ENCODE results near the gene ELAVL4.

ELAVL4 gene

DNA sequence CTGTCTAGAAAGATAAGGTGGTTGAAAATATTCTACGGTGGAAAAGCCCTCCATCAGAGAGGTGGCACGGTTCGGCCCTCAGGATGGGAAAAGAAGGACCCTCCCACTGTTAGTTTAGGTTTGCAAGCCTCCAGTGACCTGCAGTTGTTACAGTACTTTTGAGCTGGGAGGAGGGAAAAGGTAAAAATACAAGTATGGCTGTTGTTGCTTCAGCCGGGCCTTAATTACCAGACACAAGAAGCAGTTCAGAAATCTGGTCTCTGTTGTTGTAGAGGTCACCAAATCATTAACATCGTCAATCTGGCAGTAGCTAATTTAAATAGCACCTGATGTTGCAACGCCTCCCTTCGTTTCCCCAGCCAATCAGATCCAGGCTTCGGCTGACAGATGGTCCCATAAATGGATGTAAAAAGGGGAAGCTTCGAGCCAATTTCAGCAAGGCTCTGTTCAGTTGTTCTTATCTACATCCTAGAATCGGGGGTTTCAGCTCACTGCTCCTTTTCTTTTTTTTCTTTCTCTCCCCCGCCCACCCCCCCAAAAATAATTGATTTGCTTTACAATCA is at the start of gene ELAVL4:
Gene ELAVL4 (plus strand): TSS at position 424 of the 563 bp plus-strand sequence. CDS start 270 bp downstream, outside the sequence.
- ATAC-seq: no peak
- H3K4me1 Mint-ChIP-seq: peaks cover 22% of the 10 kb centered on the region
- H3K9me3 Mint-ChIP-seq: no peaks in the 10 kb centered on the region
- H3K27ac Mint-ChIP-seq: no peak within 1 kb of the TSS
- H3K4me3 Mint-ChIP-seq: peak within 1 kb of the TSS; percentile 29
- H3K36me3 Mint-ChIP-seq (ENCODE audit: low read depth): no peaks in the 10 kb centered on the region
- DNase-seq: no peak
- peaks cover 43% of the 10 kb centered on the region for H3K27me3 Mint-ChIP-seq

DNA sequence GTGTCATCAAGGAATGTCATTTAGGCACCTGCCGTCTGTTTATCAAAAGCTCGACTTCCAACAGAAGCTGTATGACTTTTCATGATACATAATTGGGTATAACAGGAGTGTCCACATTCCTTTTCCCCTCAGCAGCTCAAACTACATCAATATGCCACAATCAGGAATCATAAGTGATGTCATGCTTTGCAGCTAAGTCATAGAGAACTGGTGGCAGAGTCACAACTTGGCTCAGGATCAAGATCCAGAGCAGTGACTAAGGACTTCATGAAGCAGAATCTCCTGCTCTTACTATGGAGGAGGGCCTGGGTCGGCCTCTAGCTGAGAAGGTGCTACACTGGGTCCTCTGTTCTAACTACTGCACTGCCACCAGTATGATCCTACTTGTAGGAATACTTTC is 48.4 kb upstream of the ELAVL4 start:
- Mint-ChIP-seq H3K27me3 (no peaks in the 10 kb centered on the region), H3K9me3 (no peaks in the 10 kb centered on the region), H3K27ac (no peak overlapping the region), H3K4me3 (no peak overlapping the region), H3K36me3 (ENCODE audit: low read depth) (no peaks in the 10 kb centered on the region), H3K4me1 (no peaks in the 10 kb centered on the region)
- ATAC-seq (no peak), DNase-seq (no peak)

DNA sequence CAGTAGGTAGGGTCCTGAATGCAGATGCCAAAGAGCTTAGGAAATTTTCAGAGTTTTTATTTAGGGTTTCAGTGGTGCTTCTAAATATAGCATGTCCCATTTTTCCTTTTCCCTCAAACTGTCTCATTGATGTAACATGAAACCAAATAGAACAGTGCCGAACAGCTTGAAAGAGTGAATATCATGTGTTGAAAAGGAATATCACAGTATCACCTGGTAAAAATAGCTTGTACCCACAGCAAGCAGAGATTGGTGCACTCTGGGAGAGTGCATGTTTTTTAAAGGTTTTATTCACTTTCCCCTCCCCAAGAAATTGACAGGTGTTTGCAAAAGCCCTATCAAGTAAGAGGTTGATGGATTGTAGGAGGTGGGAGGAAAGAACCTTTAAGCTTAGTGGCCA is 41.9 kb upstream of the ELAVL4 start:
- DNase-seq (no peak), ATAC-seq (no peak)
- H3K27me3 Mint-ChIP-seq: peaks cover 10% of the 10 kb centered on the region
- H3K4me1 Mint-ChIP-seq: no peaks in the 10 kb centered on the region
- no peaks in the 10 kb centered on the region for H3K9me3 Mint-ChIP-seq
- no peak overlapping the region for H3K4me3 Mint-ChIP-seq
- no peak overlapping the region for H3K27ac Mint-ChIP-seq
- H3K36me3 Mint-ChIP-seq (ENCODE audit: low read depth): no peaks in the 10 kb centered on the region

DNA sequence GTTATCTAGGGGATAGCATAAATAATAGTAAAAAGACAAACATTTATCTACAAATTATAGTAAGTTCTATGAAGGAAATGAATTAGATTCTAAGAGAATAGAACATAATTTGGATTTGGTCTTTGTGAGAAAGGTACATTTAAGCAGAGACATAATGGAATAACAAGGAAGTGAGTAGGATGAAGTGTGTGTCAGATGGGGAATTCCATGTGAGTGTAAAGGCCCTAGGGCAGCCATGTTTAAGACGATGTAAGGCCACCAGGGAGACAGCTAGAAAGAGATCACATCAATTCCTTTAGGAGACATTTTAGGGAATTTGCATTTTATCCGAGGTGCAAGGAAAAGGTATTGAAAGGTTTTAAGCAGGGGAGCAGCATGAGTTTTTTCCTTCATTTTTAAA is 33.8 kb upstream of the ELAVL4 start:
- Mint-ChIP-seq H3K27ac (no peak overlapping the region), H3K36me3 (ENCODE audit: low read depth) (no peaks in the 10 kb centered on the region), H3K27me3 (peaks cover 14% of the 10 kb centered on the region), H3K9me3 (no peaks in the 10 kb centered on the region), H3K4me1 (no peaks in the 10 kb centered on the region), H3K4me3 (no peak overlapping the region)
- DNase-seq (no peak), ATAC-seq (no peak)

DNA sequence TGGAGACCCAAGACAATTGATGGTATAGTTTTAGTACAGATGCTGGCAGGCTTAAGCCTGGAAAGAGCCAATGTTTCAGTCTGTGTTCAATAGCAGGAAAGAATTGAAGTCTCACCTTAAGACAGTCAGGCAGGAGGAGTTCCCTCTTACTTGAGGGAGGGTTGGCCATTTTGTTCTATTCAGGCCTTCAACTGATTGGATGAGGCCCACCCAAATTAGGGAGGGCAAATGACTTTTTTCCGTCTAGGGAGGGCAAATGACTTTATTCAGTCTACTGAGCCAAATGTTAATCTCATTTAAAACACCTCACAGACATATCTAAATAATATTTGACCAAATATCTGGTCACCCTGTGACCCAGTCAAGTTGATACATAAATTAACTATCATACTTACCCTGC is 31.4 kb upstream of the ELAVL4 start:
- ATAC-seq: no peak
- Mint-ChIP-seq H3K36me3 (ENCODE audit: low read depth) (no peaks in the 10 kb centered on the region), H3K4me3 (no peak overlapping the region), H3K9me3 (no peaks in the 10 kb centered on the region), H3K27me3 (peaks cover 7% of the 10 kb centered on the region), H3K4me1 (no peaks in the 10 kb centered on the region), H3K27ac (no peak overlapping the region)
- no peak for DNase-seq

DNA sequence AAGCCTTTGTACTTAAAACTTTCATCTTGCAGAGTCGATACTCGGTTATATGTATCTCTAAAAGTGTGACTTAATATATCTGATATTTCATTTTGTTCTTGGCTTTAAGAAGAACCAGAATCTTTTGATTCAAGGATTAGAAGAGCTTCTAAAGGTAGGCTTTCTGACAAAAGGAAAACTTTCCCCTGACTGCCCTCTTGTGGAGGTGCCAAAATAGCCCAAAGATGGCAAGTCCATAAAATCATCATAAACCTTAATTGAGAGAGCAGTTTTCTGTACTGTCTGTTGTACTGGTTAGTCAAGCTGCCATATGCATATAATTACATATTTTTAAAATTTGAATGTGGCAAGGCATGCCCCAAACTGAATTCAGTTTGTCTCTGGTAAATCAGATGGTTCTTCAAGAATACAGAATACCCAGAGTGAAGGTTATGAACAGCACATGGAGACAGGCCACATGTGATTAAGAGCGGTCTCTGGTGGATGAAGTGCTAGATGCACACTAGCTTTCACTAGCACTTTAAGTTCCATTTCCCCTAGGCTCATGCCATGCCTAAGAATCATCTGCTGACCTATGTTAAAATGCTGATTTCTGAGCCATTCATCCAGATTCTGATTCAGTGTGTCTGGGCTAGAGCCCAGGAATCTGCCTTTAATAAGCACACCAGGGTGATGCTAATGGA is 27.7 kb upstream of the ELAVL4 start:
- peaks cover 5% of the 10 kb centered on the region for H3K9me3 Mint-ChIP-seq
- peaks cover 7% of the 10 kb centered on the region for H3K27me3 Mint-ChIP-seq
- H3K36me3 Mint-ChIP-seq (ENCODE audit: low read depth): no peaks in the 10 kb centered on the region
- DNase-seq: no peak
- H3K27ac Mint-ChIP-seq: no peak overlapping the region
- ATAC-seq: no peak
- H3K4me1 Mint-ChIP-seq: no peaks in the 10 kb centered on the region
- H3K4me3 Mint-ChIP-seq: no peak overlapping the region

DNA sequence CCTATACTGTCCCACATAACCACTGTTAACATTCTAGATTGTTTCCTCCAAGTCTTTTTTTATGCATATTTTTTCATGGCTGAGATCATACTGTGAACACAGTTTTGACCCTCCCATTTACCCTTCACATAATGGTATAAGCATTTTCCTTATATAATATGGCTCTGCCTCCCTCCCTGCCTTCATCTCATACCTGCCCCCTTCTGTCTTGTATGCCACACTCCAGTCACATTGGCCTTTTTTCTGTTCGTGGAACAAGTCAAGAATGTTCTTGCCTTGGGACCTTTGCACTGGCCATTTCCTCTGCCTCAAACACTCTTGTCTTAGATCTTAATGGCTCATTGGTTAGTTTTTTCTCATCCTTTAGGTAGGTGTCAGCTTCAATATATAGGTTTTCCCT is 24.3 kb upstream of the ELAVL4 start:
- no peak for ATAC-seq
- Mint-ChIP-seq H3K27me3 (peaks cover 5% of the 10 kb centered on the region), H3K27ac (no peak overlapping the region), H3K36me3 (ENCODE audit: low read depth) (no peaks in the 10 kb centered on the region), H3K9me3 (peaks cover 5% of the 10 kb centered on the region), H3K4me3 (no peak overlapping the region), H3K4me1 (no peaks in the 10 kb centered on the region)
- DNase-seq: no peak

DNA sequence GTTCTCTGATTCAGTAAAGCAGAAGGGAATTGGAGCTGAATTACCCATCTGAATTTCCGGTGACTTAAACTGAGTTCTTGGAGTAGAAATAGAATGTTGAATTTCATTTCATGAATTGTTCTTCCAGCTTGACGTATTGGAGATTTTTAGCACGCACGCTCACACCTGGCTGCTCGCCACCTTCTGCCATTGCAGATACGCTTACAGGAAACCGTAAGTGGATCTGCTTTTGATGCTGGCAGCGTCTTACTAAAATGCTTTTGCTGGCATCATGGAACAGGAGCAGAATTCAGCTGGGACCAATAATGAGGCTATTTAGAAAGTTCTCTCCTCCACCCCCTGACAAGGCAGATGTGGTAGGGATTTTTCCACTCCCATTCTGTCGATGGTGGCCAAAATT is 17.7 kb upstream of the ELAVL4 start:
- ATAC-seq (no peak), DNase-seq (no peak)
- no peak overlapping the region for H3K4me3 Mint-ChIP-seq
- H3K27me3 Mint-ChIP-seq: no peaks in the 10 kb centered on the region
- H3K27ac Mint-ChIP-seq: no peak overlapping the region
- H3K4me1 Mint-ChIP-seq: no peaks in the 10 kb centered on the region
- H3K9me3 Mint-ChIP-seq: no peaks in the 10 kb centered on the region
- H3K36me3 Mint-ChIP-seq (ENCODE audit: low read depth): no peaks in the 10 kb centered on the region

DNA sequence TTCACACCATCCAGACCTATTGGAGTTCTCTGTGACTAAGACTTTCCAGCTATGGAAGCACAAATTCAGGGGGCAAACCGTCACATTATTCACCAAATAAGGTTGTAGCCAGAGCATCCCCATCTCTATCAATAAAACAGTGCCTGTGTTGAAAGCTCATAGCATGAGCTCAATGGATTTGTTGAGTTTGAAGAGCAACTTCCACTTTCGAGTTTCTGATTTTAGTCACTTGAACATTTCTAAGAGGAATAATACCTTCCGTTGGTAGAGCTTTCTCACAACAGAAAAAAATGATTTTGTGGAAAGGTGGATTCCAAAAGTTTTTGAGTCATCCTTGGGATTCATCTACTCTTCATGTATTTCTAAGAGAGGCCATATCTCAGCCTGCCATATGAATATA is 13.0 kb upstream of the ELAVL4 start:
- ATAC-seq: no peak
- no peaks in the 10 kb centered on the region for H3K27me3 Mint-ChIP-seq
- H3K27ac Mint-ChIP-seq: no peak overlapping the region
- no peak for DNase-seq
- H3K4me3 Mint-ChIP-seq: no peak overlapping the region
- H3K36me3 Mint-ChIP-seq (ENCODE audit: low read depth): no peaks in the 10 kb centered on the region
- no peaks in the 10 kb centered on the region for H3K4me1 Mint-ChIP-seq
- H3K9me3 Mint-ChIP-seq: no peaks in the 10 kb centered on the region

DNA sequence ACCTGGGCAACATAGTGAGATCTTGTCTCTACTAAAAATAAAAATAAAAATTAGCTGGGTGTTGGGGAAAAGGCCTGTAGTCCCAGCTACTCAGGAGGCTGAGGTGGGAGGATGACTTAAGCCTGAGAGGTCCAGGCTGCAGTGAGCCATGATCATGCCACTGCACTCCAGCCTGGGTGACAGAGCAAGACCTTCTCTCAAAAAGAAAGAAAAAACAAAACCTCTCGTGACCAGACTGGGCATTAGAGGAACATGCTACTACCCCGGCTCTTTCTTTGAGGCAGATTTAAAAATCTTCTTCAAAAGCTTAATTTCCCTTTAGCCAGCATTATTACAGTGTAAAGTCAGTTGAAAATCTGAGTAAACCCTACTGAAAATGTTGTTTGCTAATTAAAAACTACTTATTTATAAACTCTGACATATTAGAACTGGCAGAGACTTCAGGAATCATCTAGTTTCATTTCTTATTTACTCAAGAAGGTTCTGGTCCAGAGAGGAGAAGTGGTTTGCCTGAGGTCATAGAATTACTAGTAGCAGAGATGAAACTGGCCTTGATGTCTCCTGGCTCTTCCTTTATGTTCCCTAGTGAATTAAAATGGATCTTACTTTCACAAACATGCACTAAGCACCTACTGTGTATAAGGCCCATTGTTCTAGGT is 11.6 kb upstream of the ELAVL4 start:
- no peaks in the 10 kb centered on the region for H3K36me3 Mint-ChIP-seq (ENCODE audit: low read depth)
- DNase-seq (no peak), ATAC-seq (no peak)
- no peak overlapping the region for H3K27ac Mint-ChIP-seq
- no peaks in the 10 kb centered on the region for H3K4me1 Mint-ChIP-seq
- no peak overlapping the region for H3K4me3 Mint-ChIP-seq
- no peaks in the 10 kb centered on the region for H3K27me3 Mint-ChIP-seq
- H3K9me3 Mint-ChIP-seq: no peaks in the 10 kb centered on the region

DNA sequence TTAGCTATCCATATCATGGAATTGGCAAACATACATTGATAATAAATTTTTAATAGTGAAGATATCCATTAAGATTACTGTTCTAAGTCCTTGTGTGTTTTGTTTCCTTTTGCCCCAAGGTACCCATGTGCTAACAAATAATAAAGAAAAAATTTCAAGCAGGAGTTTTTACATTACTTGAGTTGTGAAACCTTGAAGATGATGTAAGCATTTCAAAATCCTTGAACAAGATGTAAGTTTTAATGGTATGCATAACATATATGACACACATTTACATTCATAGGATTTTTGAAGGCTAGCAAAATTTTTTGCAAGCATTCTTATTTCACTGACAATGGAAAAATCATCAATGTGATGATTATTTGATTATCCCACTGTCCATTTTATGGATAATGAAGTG is 10.9 kb upstream of the ELAVL4 start:
- DNase-seq (no peak), ATAC-seq (no peak)
- Mint-ChIP-seq H3K4me1 (no peaks in the 10 kb centered on the region), H3K36me3 (ENCODE audit: low read depth) (no peaks in the 10 kb centered on the region), H3K4me3 (no peak overlapping the region), H3K27me3 (no peaks in the 10 kb centered on the region), H3K27ac (no peak overlapping the region), H3K9me3 (no peaks in the 10 kb centered on the region)

DNA sequence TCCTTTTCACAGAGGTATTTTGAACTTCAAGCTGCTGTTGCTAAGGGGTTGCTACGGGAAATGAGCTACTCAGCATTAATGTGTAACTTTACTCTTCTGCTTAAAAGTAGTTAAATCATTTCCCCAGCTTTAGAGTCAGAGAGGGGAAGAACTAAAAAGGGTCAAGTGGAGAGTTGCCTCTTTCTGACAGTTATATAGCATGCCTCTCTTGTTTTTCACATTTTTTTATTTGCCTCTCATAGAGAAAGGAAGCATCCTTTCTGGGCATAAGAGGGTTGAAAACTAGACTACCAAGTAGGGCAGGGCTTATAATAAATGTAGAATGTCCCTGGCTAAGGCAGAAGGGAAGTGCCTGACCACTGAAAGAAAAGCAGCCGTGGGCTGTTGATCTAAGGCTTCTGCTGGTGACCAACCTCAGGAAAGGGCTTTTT is 10.1 kb upstream of the ELAVL4 start:
- no peaks in the 10 kb centered on the region for H3K9me3 Mint-ChIP-seq
- no peaks in the 10 kb centered on the region for H3K4me1 Mint-ChIP-seq
- H3K27me3 Mint-ChIP-seq: no peaks in the 10 kb centered on the region
- no peaks in the 10 kb centered on the region for H3K36me3 Mint-ChIP-seq (ENCODE audit: low read depth)
- DNase-seq: no peak
- ATAC-seq: no peak
- H3K4me3 Mint-ChIP-seq: no peak overlapping the region
- H3K27ac Mint-ChIP-seq: no peak overlapping the region

DNA sequence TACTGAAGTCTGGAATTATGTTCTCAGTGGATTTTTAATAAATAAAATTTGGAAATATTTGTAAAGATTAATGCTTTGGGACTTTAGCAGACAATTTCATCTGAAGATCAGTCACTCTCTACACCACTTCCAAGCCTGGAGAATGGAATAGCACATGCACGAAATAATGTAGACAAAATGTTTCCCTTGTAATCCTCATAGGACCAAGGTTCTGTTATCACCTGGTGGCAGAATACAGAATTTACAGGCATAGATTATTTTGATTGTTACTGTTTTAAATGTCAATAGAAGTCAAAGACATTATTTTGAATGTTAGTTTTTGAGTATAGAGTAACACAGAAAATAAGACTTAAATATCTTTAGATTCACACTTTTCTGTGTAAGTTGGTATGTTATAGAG is 9.1 kb upstream of the ELAVL4 start:
- Mint-ChIP-seq H3K36me3 (ENCODE audit: low read depth) (no peaks in the 10 kb centered on the region), H3K4me3 (no peak overlapping the region)

DNA sequence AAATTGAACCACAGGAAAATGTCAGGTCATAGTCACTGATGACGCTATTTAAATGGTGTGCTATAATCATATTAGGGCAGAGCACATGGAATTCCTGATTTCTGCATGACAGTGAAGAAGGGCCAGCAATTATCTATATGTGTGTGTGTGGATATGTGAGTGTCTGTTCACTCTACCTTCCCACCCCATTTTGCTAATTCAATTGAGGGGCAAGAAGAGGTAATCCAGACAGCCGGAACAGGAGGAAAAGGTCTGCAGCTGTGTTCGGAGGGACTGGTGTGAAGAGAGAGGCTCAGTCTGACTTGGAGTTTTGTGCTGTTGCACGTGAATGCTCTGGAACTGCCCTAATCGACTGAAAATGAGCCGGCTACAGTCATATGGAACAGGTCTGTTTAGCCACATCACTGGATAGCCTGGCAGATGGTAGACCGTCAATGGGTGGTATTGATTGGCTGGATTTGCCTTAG is 5.1 kb upstream of the ELAVL4 start:
- no peak overlapping the region for H3K4me3 Mint-ChIP-seq
- no peaks in the 10 kb centered on the region for H3K4me1 Mint-ChIP-seq
- no peak for DNase-seq
- H3K27ac Mint-ChIP-seq: no peak overlapping the region
- no peak for ATAC-seq
- no peaks in the 10 kb centered on the region for H3K9me3 Mint-ChIP-seq
- H3K27me3 Mint-ChIP-seq: peaks cover 7% of the 10 kb centered on the region
- H3K36me3 Mint-ChIP-seq (ENCODE audit: low read depth): no peaks in the 10 kb centered on the region

More for the DNA sequence above, 9.1 kb upstream of the ELAVL4 start:
- DNase-seq: no peak
- no peak for ATAC-seq
- no peaks in the 10 kb centered on the region for H3K4me1 Mint-ChIP-seq
- no peak overlapping the region for H3K27ac Mint-ChIP-seq
- no peaks in the 10 kb centered on the region for H3K27me3 Mint-ChIP-seq
- H3K9me3 Mint-ChIP-seq: no peaks in the 10 kb centered on the region

DNA sequence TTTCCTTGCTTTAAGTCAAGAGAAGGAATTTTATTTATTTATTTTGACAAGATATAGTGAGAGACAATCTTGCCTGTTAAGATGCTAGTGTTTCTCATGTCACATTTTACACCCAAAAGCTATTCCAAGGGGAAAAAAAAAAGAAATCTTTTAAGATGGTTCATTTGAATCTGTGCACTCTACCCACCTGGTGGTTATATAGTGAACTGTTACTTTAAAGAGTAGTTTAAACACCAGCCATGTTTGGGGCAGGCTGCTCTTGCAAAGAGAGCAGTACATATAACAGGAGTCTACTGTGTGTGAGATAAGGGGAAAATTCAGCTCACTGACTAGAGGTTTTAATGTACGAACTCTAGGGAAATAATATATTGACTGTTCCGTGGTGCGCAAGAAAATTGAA is 3.3 kb upstream of the ELAVL4 start:
- no peaks in the 10 kb centered on the region for H3K9me3 Mint-ChIP-seq
- DNase-seq (no peak), ATAC-seq (no peak)
- no peak overlapping the region for H3K27ac Mint-ChIP-seq
- peaks cover 13% of the 10 kb centered on the region for H3K4me1 Mint-ChIP-seq
- peaks cover 23% of the 10 kb centered on the region for H3K27me3 Mint-ChIP-seq
- H3K36me3 Mint-ChIP-seq (ENCODE audit: low read depth): no peaks in the 10 kb centered on the region
- H3K4me3 Mint-ChIP-seq: no peak overlapping the region

All from activated naive CD8-positive, alpha-beta T cell treated with anti-CD3 and anti-CD28 coated beads, Interleukin-2, amount 50 U/mL, for 24 hours (primary cell).